Central memory CD8-positive, alpha-beta T cell (primary cell): ENCODE measurements around the gene GPX4.

Experiments used
- ATAC-seq: fragments of 150-1000 bp; cut with Tn5 transposase; replicated peaks from 2 replicates; pipeline ENCODE4 v1.10.0; 2022; ENCODE audit warnings: mild to moderate bottlenecking, moderate FRiP score, moderate number of reproducible peaks; ENCODE audit not compliant: poor library complexity, severe bottlenecking; ENCODE audit errors: extremely low read depth
- DNase-seq, 2 donors: peaks; one replicate each; pipeline ENCODE4 v3.0.0; 2021; ENCODE audit warnings: low spot score in 2 of 2
- H3K27ac Mint-ChIP-seq: one replicate; pipeline ENCODE4 v1.8.0; 2022; ENCODE audit warnings: low read depth, mild to moderate bottlenecking, moderate library complexity, mixed read lengths
- H3K27me3 Mint-ChIP-seq: one replicate; pipeline ENCODE4 v1.8.0; 2022; ENCODE audit warnings: mixed read lengths
- H3K36me3 Mint-ChIP-seq: one replicate; pipeline ENCODE4 v1.8.0; 2022; ENCODE audit warnings: mild to moderate bottlenecking, moderate library complexity, mixed read lengths; ENCODE audit not compliant: insufficient read depth
- H3K4me1 Mint-ChIP-seq: one replicate; pipeline ENCODE4 v1.8.0; 2022; ENCODE audit warnings: mixed read lengths
- H3K4me3 Mint-ChIP-seq: one replicate; pipeline ENCODE4 v1.8.0; 2022; ENCODE audit warnings: mild to moderate bottlenecking, moderate library complexity, mixed read lengths
- H3K9me3 Mint-ChIP-seq: one replicate; pipeline ENCODE4 v1.8.0; 2022; ENCODE audit warnings: mixed read lengths

Gene GPX4

GRCh38 chr19:1072371-1073015 lies 31.3 kb upstream of the GPX4 start:
- H3K27me3 Mint-ChIP-seq, result no peaks in the 10 kb centered on the region
- H3K36me3 Mint-ChIP-seq, result peaks cover 88% of the 10 kb centered on the region
- H3K27ac Mint-ChIP-seq, result peak overlapping the region; percentile 98
- peak overlapping the region; percentile 76 for H3K4me3 Mint-ChIP-seq
- no peak for ATAC-seq
- no peaks in the 10 kb centered on the region for H3K9me3 Mint-ChIP-seq
- peaks cover 51% of the 10 kb centered on the region for H3K4me1 Mint-ChIP-seq
- DNase-seq, result no peak

- Mint-ChIP-seq H3K4me3 (peak overlapping the region; percentile 76), H3K36me3 (peaks cover 87% of the 10 kb centered on the region), H3K27ac (peak overlapping the region; percentile 98), H3K9me3 (no peaks in the 10 kb centered on the region), H3K4me1 (peaks cover 51% of the 10 kb centered on the region), H3K27me3 (no peaks in the 10 kb centered on the region)
- DNase-seq, result no peak
- ATAC-seq, result no peak
Observed at GRCh38 chr19:1073063-1073955, 30.5 kb upstream of the GPX4 start.

GRCh38 chr19:1073956-1074517 lies 29.8 kb upstream of the GPX4 start:
- Mint-ChIP-seq H3K27me3 (no peaks in the 10 kb centered on the region), H3K36me3 (peaks cover 88% of the 10 kb centered on the region), H3K4me1 (peaks cover 45% of the 10 kb centered on the region), H3K4me3 (peak overlapping the region; percentile 69), H3K27ac (peak overlapping the region; percentile 98), H3K9me3 (no peaks in the 10 kb centered on the region)
- no peak for ATAC-seq
- DNase-seq, result no peak

GRCh38 chr19:1074544-1075283 lies 29.1 kb upstream of the GPX4 start:
- peak overlapping the region; percentile 69 for H3K4me3 Mint-ChIP-seq
- H3K36me3 Mint-ChIP-seq, result peaks cover 89% of the 10 kb centered on the region
- H3K27me3 Mint-ChIP-seq, result no peaks in the 10 kb centered on the region
- ATAC-seq, result peak; percentile 21
- DNase-seq, result peak; percentile 86 to 93
- H3K27ac Mint-ChIP-seq, result peak overlapping the region; percentile 98
- H3K9me3 Mint-ChIP-seq, result no peaks in the 10 kb centered on the region
- H3K4me1 Mint-ChIP-seq, result peaks cover 39% of the 10 kb centered on the region

GRCh38 chr19:1076046-1076386 lies 27.8 kb upstream of the GPX4 start:
- Mint-ChIP-seq H3K9me3 (no peaks in the 10 kb centered on the region), H3K4me1 (peaks cover 44% of the 10 kb centered on the region), H3K27me3 (no peaks in the 10 kb centered on the region), H3K27ac (peak overlapping the region; percentile 96), H3K36me3 (peaks cover 90% of the 10 kb centered on the region), H3K4me3 (peak overlapping the region; percentile 69)
- ATAC-seq, result no peak
- DNase-seq, result no peak

GRCh38 chr19:1076951-1077350 lies 26.8 kb upstream of the GPX4 start:
- peaks cover 94% of the 10 kb centered on the region for H3K36me3 Mint-ChIP-seq
- peak; percentile 78 to 92 for DNase-seq

GRCh38 chr19:1079566-1080111 lies 24.2 kb upstream of the GPX4 start:
- peak overlapping the region; percentile 96 for H3K27ac Mint-ChIP-seq
- DNase-seq (no peak), ATAC-seq (no peak)
- peaks cover 31% of the 10 kb centered on the region for H3K4me1 Mint-ChIP-seq
- H3K27me3 Mint-ChIP-seq, result no peaks in the 10 kb centered on the region
- peak overlapping the region; percentile 83 for H3K4me3 Mint-ChIP-seq
- H3K9me3 Mint-ChIP-seq, result no peaks in the 10 kb centered on the region
- H3K36me3 Mint-ChIP-seq, result peaks cover 94% of the 10 kb centered on the region

More at GRCh38 chr19:1076951-1077350, 26.8 kb upstream of the GPX4 start:
- Mint-ChIP-seq H3K4me3 (peak overlapping the region; percentile 83), H3K9me3 (no peaks in the 10 kb centered on the region), H3K4me1 (peaks cover 43% of the 10 kb centered on the region), H3K27me3 (no peaks in the 10 kb centered on the region), H3K27ac (peak overlapping the region; percentile 96)
- ATAC-seq, result peak; percentile 86

GRCh38 chr19:1080360-1081161 lies 23.2 kb upstream of the GPX4 start:
- Mint-ChIP-seq H3K27me3 (no peaks in the 10 kb centered on the region), H3K4me3 (peak overlapping the region; percentile 83), H3K27ac (peak overlapping the region; percentile 96), H3K36me3 (peaks cover 94% of the 10 kb centered on the region), H3K9me3 (no peaks in the 10 kb centered on the region), H3K4me1 (peaks cover 37% of the 10 kb centered on the region)
- DNase-seq (no peak), ATAC-seq (no peak)

GRCh38 chr19:1081301-1082164 lies 22.3 kb upstream of the GPX4 start:
- peak overlapping the region; percentile 96 for H3K27ac Mint-ChIP-seq
- DNase-seq (no peak), ATAC-seq (no peak)
- peaks cover 32% of the 10 kb centered on the region for H3K4me1 Mint-ChIP-seq
- peak overlapping the region; percentile 83 for H3K4me3 Mint-ChIP-seq
- peaks cover 94% of the 10 kb centered on the region for H3K36me3 Mint-ChIP-seq
- no peaks in the 10 kb centered on the region for H3K9me3 Mint-ChIP-seq
- H3K27me3 Mint-ChIP-seq, result no peaks in the 10 kb centered on the region

- H3K27me3 Mint-ChIP-seq, result no peaks in the 10 kb centered on the region
- DNase-seq (peak; percentile 66 to 76), ATAC-seq (peak; percentile 68)
- H3K4me3 Mint-ChIP-seq, result peak overlapping the region; percentile 83
- peaks cover 26% of the 10 kb centered on the region for H3K4me1 Mint-ChIP-seq
- H3K9me3 Mint-ChIP-seq, result no peaks in the 10 kb centered on the region
- peak overlapping the region; percentile 96 for H3K27ac Mint-ChIP-seq
- peaks cover 94% of the 10 kb centered on the region for H3K36me3 Mint-ChIP-seq
Observed at GRCh38 chr19:1082165-1082927, 21.4 kb upstream of the GPX4 start.
